Lower leg skin (tissue), 3 donors: ENCODE measurements around the gene SCN3B.

Experiments used
- POLR2A ChIP-seq, 2 donors: fragments of 450-650 bp; IDR thresholded peaks; one replicate each; pipeline ENCODE4 v1.6.1; 2016 to 2017; ENCODE audit warnings: antibody characterized with exemption in 2 of 2, mild to moderate bottlenecking in 1 of 2, moderate library complexity in 1 of 2
- TF ChIP-seq, protein P1 (sequence below), 3 donors: fragments of 450-650 bp; IDR thresholded peaks; one replicate each; pipeline ENCODE4 v1.5.1; 2016; ENCODE audit warnings: antibody characterized with exemption in 3 of 3, mild to moderate bottlenecking in 3 of 3, moderate library complexity in 2 of 3

- TF ChIP-seq, protein P1, sequence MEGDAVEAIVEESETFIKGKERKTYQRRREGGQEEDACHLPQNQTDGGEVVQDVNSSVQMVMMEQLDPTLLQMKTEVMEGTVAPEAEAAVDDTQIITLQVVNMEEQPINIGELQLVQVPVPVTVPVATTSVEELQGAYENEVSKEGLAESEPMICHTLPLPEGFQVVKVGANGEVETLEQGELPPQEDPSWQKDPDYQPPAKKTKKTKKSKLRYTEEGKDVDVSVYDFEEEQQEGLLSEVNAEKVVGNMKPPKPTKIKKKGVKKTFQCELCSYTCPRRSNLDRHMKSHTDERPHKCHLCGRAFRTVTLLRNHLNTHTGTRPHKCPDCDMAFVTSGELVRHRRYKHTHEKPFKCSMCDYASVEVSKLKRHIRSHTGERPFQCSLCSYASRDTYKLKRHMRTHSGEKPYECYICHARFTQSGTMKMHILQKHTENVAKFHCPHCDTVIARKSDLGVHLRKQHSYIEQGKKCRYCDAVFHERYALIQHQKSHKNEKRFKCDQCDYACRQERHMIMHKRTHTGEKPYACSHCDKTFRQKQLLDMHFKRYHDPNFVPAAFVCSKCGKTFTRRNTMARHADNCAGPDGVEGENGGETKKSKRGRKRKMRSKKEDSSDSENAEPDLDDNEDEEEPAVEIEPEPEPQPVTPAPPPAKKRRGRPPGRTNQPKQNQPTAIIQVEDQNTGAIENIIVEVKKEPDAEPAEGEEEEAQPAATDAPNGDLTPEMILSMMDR (IDR thresholded peaks at IDR 0.05): no peak
- no peak for TF ChIP-seq POLR2A (IDR thresholded peaks at IDR 0.05)
Observed at GRCh38 chr11:123584186-123584585, 70.2 kb downstream of the SCN3B start.
